ENCODE measurements around the gene SYCE3. TPM values are rescaled to one million over a fixed set of nuclear protein-coding genes. Genes with fewer than 3 reads are reported as not detected.

Gene SYCE3
- total RNA-seq, 1 donor from 2014 or later, result not detected

DNA sequence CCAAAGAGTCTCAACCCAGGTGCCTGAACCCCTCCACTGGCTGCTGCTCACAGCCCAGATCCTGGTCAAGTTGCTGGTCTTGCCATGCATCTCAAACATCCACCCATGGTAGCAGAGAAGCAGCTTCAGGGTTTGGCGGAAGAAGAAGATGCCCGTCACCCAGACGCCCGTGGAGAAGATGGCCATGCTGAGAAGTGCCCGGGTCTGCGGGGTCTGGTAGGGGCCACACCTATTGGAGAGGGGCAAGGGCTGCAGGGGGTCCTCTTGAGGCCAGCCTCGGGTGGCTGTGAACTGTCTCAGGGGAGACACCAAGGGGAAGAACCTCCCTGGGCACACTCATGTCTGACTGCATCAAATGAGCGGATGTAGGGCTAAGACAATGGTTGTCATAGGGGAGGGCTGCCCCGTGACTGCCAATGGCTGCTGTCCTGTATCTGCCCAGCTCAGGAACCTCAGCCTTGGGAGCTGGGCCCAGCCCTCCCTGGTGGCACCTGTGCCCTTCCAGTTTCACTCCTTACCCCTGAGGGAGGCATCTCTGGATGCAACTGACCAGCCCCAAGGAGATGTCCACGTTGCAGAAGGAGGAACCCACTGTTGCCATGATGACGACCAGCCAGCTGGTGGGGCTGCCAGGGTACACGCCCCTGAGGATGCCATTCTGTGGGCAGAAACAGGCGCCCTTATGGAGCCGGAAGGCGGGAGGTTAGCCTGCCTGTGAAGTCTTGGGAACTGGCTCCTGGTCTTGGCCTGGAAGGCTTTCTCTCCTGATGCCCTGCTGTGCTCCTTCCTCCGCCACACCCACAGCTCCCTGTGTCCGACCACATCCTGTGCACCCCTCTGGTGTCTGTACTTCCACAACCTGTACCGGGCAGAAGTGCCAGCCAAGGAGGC lies 14.3 kb upstream of the SYCE3 start:
- H3K27me3 ChIP-seq (ENCODE audit: low read depth), result no peaks in the 10 kb centered on the region
- no peak overlapping the region for H3K27ac ChIP-seq
- TF ChIP-seq, protein P1, sequence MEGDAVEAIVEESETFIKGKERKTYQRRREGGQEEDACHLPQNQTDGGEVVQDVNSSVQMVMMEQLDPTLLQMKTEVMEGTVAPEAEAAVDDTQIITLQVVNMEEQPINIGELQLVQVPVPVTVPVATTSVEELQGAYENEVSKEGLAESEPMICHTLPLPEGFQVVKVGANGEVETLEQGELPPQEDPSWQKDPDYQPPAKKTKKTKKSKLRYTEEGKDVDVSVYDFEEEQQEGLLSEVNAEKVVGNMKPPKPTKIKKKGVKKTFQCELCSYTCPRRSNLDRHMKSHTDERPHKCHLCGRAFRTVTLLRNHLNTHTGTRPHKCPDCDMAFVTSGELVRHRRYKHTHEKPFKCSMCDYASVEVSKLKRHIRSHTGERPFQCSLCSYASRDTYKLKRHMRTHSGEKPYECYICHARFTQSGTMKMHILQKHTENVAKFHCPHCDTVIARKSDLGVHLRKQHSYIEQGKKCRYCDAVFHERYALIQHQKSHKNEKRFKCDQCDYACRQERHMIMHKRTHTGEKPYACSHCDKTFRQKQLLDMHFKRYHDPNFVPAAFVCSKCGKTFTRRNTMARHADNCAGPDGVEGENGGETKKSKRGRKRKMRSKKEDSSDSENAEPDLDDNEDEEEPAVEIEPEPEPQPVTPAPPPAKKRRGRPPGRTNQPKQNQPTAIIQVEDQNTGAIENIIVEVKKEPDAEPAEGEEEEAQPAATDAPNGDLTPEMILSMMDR (IDR thresholded peaks at IDR 0.05), result no peak
- no peaks in the 10 kb centered on the region for H3K9me3 ChIP-seq
- peaks cover 4% of the 10 kb centered on the region for H3K36me3 ChIP-seq
- intact Hi-C loops (cut with DNase I), result no loop called here
- ATAC-seq (no peak), DNase-seq (no peak)
- H3K4me1 ChIP-seq, result peaks cover 11% of the 10 kb centered on the region
- H3K4me3 ChIP-seq, result no peak overlapping the region

DNA sequence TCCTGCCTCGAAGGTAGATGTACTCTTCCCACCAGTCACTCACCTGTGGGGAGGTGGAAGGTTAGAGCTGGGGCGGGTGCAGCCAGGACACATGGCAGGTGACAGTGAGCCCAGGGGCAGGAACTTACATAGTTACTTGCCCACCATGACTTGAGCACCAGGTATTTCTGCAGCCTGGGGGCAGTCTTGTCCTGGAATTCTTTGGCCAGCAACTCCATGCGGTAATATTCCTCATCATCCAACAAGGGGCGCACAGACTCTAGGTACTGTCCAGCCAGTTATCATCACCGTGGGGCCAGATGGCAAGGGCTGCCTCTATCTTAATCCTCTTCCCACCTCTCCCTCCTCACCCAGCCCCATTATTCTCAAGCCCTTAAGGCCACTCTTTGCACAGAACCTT lies 13.4 kb upstream of the SYCE3 start:
- Histone ChIP-seq H3K4me3 (no peak overlapping the region), H3K4me1 (peaks cover 2% of the 10 kb centered on the region), H3K36me3 (peaks cover 4% of the 10 kb centered on the region), H3K9me3 (no peaks in the 10 kb centered on the region), H3K27me3 (ENCODE audit: low read depth) (no peaks in the 10 kb centered on the region), H3K27ac (no peak overlapping the region)
- TF ChIP-seq, protein P1 (IDR thresholded peaks at IDR 0.05), result peak; percentile 17
- no peak for ATAC-seq
- no peak for DNase-seq
- intact Hi-C loops (cut with DNase I), result no loop called here

DNA sequence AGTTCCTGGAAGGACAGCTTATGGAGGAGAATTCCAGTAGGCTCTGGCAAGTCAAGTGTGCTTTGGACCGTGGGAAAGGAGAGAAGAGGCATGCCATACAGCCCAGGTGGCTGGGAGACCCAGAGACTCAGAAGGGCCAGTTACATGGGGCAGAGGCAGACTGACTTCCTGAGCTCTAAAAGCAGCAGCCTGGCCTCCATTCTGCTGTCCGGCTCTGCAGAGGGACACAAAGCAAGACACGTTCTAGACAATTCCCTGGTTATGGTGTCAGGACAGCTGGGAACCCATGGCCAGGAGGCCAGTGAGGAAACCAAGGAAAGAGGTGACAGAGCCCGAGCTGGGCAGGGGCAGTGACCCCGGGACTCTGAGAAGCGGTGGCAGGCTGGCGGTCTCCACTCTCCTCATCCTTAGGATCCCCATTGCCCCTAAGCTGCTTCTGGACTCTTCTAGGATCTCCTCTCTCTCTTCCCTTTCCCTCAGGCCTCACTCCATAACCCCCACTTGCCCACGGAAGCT lies 12.8 kb upstream of the SYCE3 start:
- Histone ChIP-seq H3K4me1 (no peaks in the 10 kb centered on the region), H3K27ac (no peak overlapping the region), H3K36me3 (peaks cover 9% of the 10 kb centered on the region), H3K4me3 (no peak overlapping the region), H3K9me3 (no peaks in the 10 kb centered on the region), H3K27me3 (ENCODE audit: low read depth) (no peaks in the 10 kb centered on the region)
- DNase-seq (no peak), ATAC-seq (no peak)
- TF ChIP-seq, protein P1 (IDR thresholded peaks at IDR 0.05), result no peak
- intact Hi-C loops (cut with DNase I), result no loop called here

DNA sequence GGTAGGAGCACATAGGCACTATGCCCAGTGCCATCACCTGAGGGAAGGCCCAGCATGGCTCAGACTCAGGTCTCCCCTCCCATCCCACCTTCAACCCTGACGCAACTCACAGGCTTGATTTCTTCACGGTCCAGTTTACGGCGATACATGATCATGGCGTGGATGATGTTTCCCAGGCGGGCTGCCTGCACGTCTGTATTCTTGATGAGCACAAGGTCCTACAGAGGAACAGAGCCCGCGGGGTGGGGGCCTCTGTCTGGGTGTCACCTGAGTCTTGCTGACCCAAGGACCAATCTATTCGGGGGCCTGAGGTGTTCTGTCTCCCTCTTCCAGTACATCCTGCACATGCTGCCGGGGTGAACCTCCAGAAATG lies 11.7 kb upstream of the SYCE3 start:
- ATAC-seq, result no peak
- Histone ChIP-seq H3K9me3 (no peaks in the 10 kb centered on the region), H3K36me3 (peaks cover 5% of the 10 kb centered on the region), H3K4me3 (no peak overlapping the region), H3K4me1 (no peaks in the 10 kb centered on the region), H3K27ac (no peak overlapping the region), H3K27me3 (ENCODE audit: low read depth) (no peaks in the 10 kb centered on the region)
- intact Hi-C loops (cut with DNase I), result no loop called here
- TF ChIP-seq, protein P1 (IDR thresholded peaks at IDR 0.05), result no peak
- DNase-seq, result peak; percentile 35

DNA sequence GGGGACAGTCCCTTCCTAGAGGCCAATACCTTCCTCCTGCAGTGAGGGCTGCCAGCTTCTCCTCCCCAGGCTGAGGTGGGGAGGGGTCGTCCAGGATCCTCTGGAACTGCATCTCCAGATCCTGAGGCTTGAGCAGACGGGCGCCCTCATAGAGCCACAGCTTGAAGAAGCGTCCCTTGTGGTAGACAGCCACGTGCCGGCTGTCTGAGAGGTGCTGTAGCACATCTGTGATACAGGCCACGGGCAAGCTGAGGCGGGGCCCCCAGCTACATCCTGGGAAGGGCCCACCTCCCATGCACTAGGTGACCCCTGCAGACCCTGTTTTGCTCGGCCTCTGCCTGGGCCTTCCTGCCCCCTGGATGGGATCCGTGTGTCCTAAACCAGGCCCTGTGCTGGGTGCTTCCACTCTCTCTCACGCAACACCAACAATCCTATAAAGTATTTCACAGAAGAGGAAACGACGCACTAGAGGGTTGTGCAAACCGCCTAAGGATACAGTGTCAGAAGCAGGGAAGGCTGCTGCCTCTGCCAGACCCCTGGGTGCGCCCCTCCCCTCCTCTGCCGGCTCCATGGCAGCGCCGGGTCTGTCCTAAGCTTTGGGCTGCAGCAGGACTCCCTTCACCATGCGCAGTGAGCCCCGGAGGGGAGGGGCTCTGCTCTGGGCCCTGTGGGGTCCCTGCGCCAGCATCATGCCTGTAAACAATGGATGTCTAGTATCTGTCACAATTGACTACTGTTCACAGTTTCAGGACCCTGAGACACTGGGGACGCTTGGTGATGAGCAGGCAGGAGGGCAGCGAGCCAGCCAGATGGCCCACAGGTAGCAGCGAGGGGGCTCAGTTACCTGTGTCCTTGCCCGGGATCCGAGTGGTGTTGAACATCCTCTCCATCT lies 11.0 kb upstream of the SYCE3 start:
- no peak overlapping the region for H3K27ac ChIP-seq
- H3K4me3 ChIP-seq, result no peak overlapping the region
- peaks cover 5% of the 10 kb centered on the region for H3K36me3 ChIP-seq
- no peaks in the 10 kb centered on the region for H3K27me3 ChIP-seq (ENCODE audit: low read depth)
- ATAC-seq, result no peak
- no peaks in the 10 kb centered on the region for H3K9me3 ChIP-seq
- TF ChIP-seq, protein P1 (IDR thresholded peaks at IDR 0.05), result no peak
- intact Hi-C loops (cut with DNase I), result no loop called here
- peak; percentile 32 for DNase-seq
- no peaks in the 10 kb centered on the region for H3K4me1 ChIP-seq

Measured in lower lobe of right lung (tissue), 2 donors.